ENCODE results near the gene PEMT. TPM values are rescaled to one million over a fixed set of nuclear protein-coding genes. Genes with fewer than 3 reads are reported as not detected.

PEMT gene
- total RNA-seq, 1 donor from 2014 or later = 690 TPM

- no peak for DNase-seq (ENCODE audit: low spot score in 2 of 2)
- no peaks in the 10 kb centered on the region for H3K36me3 ChIP-seq
- H3K4me3 ChIP-seq = no peak overlapping the region
- H3K27ac ChIP-seq = no peak overlapping the region
- no peak for TF ChIP-seq CTCF (IDR thresholded peaks at IDR 0.05)
- no peaks in the 10 kb centered on the region for H3K9me3 ChIP-seq
- intact Hi-C loops (cut with DNase I) = no loop called here
- H3K4me1 ChIP-seq = no peaks in the 10 kb centered on the region
- H3K27me3 ChIP-seq = no peaks in the 10 kb centered on the region
Observed at GRCh38 chr17:17505610-17506171, 85.8 kb downstream of the PEMT start.

- Histone ChIP-seq H3K36me3 (no peaks in the 10 kb centered on the region), H3K9me3 (no peaks in the 10 kb centered on the region), H3K4me3 (no peak overlapping the region), H3K27me3 (no peaks in the 10 kb centered on the region), H3K4me1 (no peaks in the 10 kb centered on the region), H3K27ac (no peak overlapping the region)
- TF ChIP-seq CTCF (IDR thresholded peaks at IDR 0.05) = no peak
- intact Hi-C loops (cut with DNase I) = no loop called here
- DNase-seq (ENCODE audit: low spot score in 2 of 2) = no peak
Observed at GRCh38 chr17:17505151-17505550, 86.4 kb downstream of the PEMT start.

GRCh38 chr17:17504341-17505140 lies 87.0 kb downstream of the PEMT start:
- no peak overlapping the region for H3K27ac ChIP-seq
- no peak for DNase-seq (ENCODE audit: low spot score in 2 of 2)

GRCh38 chr17:17503566-17504130 lies 87.9 kb downstream of the PEMT start:
- no peak for TF ChIP-seq CTCF (IDR thresholded peaks at IDR 0.05)
- no peaks in the 10 kb centered on the region for H3K9me3 ChIP-seq
- no peak overlapping the region for H3K27ac ChIP-seq
- H3K4me1 ChIP-seq = no peaks in the 10 kb centered on the region
- intact Hi-C loops (cut with DNase I) = no loop called here
- no peak overlapping the region for H3K4me3 ChIP-seq
- H3K27me3 ChIP-seq = no peaks in the 10 kb centered on the region
- H3K36me3 ChIP-seq = no peaks in the 10 kb centered on the region
- no peak for DNase-seq (ENCODE audit: low spot score in 2 of 2)

More at GRCh38 chr17:17504341-17505140, 87.0 kb downstream of the PEMT start:
- intact Hi-C loops (cut with DNase I) = no loop called here
- no peak for TF ChIP-seq CTCF (IDR thresholded peaks at IDR 0.05)
- Histone ChIP-seq H3K9me3 (no peaks in the 10 kb centered on the region), H3K4me1 (no peaks in the 10 kb centered on the region), H3K27me3 (no peaks in the 10 kb centered on the region), H3K36me3 (no peaks in the 10 kb centered on the region), H3K4me3 (no peak overlapping the region)

- Histone ChIP-seq H3K36me3 (no peaks in the 10 kb centered on the region), H3K9me3 (no peaks in the 10 kb centered on the region), H3K4me1 (no peaks in the 10 kb centered on the region), H3K27me3 (no peaks in the 10 kb centered on the region), H3K27ac (no peak overlapping the region), H3K4me3 (no peak overlapping the region)
- intact Hi-C loops (cut with DNase I) = no loop called here
- no peak for DNase-seq (ENCODE audit: low spot score in 2 of 2)
- no peak for TF ChIP-seq CTCF (IDR thresholded peaks at IDR 0.05)
Observed at GRCh38 chr17:17502741-17503565, 88.6 kb downstream of the PEMT start.
